Left cardiac atrium (tissue), 4 donors: Measurements from ENCODE around the gene ARID1B. TPM values are rescaled to one million over a fixed set of nuclear protein-coding genes. Genes with fewer than 3 reads are reported as not detected.

Experiments used
- ATAC-seq, 2 donors: fragments of 200-7000 bp; cut with Tn5 transposase; one replicate each; pipeline ENCODE4 v1.9.1; 2020; ENCODE audit warnings: mild to moderate bottlenecking in 2 of 2, moderate library complexity in 2 of 2
- DNase-seq: peaks from one replicate; pipeline ENCODE4 v3.0.0-alpha.2; 2020
- intact Hi-C, 2 donors: fragments of 100-400 bp; cut with DNase I; formaldehyde crosslinking; loops; one replicate each; pipeline versions ENCODE4 v1.14.1 to v1.15.1; 2022 to 2023
- total RNA-seq, 2 donors: library from RNA; stranded (reverse); fragmentation: NEBNext Ultra II Directional; extraction: Animal tissue kit (Norgen Biotek cat#: 25700); gene quantifications; one replicate each; pipeline ENCODE4 v1.2.1, GENCODE V29; 2021
- donor health status: DM: no; HTN: yes; CAD: no.
- donor health status: DM: no; HTN: yes; CAD: no; lungs with severe emphysema.
- donor health status: DM: yes; HTN: yes; CAD: no.
- donor health status: Dilated cardiomyopathy.

The ARID1B gene
- total RNA-seq, 2 donors from 2014 or later, result 45.4 to 48.0 TPM

DNA sequence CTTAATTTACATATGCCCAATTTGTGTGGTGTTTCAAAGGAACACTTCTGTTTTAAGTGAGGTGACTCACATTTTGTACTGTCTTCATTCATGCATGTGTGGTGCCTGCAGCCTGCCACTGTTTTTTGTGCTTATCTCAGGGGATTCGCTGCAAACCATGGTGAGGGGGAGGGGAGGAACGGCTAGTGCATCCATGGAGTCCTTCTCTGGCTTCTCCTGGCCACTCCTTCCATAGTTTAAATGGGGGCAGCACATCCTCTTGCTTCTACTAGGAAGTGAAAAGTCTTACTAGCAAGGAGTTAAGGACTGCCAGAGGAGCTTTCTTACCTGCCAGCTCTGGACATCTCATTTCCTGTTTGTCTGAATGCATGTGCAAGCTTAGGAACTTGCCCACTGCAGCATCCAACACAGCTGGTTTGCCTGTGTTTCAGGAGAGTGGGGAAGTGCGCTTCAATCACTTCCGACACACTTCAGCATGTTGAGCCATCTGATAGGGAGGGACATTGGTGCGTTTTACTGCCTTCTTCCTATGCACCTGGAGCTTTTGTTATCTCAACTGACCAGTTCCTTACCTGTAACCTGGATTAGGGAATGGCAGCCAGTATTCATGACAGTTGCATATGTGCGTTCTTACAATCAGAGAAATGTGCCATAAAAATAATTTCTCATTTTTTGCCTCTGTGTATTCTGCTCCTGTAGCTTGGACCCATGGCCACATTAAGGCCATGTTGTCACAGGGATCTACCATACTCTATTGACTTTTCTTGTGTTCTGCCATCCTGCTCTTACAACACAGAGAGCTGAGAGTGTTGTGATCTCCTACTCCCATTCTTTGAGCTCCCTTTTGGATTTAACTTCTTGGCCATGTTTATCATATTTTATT is 211.3 kb downstream of the ARID1B start:
- peak in 1 of 2 donors; percentile 27 for ATAC-seq
- intact Hi-C loops, result no loop called here
- DNase-seq, result no peak

DNA sequence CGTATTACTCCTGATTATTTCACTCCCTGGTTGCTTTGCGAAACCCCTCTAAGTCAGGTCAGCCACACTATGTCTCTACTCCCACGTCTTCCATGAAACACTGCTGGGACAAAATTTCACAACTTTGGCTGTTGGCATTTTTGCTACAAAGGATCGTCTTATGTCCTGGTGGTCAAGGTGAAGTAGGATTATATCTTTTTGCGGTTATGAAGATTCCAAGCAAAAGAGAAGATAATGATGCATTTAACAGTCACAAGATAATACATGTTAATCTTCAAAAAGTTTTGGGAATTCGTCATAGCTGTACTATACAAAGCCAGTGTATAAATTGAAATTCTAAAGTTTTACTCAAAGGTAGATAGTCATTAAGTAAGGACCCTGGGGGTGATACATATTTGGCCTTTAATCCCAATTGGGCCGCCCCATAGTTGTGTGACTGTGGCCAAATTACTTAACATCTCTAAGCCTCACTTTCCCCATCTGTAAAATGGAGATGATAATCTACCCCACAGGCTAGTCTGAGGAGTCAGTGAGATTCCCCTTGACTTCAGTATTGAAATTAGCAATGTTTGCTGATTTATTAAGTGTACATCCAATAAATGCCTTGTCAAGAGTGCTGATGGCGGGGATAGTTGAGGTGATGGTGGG is 212.1 kb downstream of the ARID1B start:
- DNase-seq (no peak), ATAC-seq (no peak)
- intact Hi-C loops, result no loop called here

DNA sequence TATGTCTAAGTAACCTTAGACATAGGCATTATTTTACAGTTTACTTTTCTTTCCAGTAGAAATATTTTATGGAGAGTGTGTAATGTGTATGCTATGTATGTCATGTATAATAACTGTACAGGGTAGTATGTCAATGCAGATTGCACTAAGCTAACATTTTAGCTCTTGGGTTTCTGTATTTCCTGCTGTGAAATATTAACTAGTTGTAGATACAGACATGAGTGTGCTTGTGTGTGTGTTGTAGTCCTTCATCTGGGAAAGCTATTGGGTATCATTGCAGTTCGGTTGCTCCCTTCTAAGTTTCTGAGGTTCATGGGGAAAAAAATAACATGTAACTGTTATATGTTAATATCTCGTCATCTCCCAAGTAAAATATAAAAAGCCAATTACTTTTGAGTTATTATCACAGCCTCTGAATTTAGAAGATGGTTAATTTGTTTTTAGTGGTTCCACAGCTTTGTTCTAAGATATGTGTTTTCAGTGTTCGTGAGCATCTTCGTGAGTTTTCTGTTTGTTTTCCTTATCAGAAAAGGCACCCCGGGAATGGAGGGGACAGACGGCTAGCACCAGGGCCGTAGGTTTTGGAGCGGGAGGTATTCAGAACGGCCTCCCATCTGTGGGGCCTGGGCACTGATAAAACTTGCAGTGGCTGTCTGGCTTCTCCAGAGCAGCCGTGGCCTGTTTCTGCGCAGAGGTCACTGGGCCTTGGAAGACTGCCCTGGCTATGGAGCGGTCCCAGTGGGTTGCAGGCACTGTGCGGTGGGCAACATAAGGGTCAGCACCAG is 215.0 kb downstream of the ARID1B start:
- intact Hi-C loops, result no loop called here
- ATAC-seq (peak; percentile 72 to 83), DNase-seq (peak; percentile 32)

DNA sequence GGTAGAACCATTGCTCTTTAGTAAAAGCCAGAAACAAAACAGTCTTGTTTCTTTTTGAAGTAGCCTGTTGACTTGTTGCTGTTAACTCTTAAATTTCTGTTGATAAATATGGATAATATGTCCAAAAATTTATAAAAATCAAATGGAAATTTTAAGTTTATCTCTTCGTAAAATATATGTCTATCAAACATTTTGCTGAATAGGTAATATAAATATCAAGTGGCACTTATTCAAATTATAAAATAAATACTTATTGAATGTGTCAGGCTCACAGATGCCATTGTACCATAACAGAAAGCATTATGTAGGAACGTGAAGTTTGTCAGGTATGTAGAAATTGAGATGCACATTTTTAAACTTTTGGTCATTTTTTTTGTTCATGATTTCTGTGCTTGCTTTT is 216.5 kb downstream of the ARID1B start:
- ATAC-seq (no peak), DNase-seq (no peak)
- intact Hi-C loops, result no loop called here

DNA sequence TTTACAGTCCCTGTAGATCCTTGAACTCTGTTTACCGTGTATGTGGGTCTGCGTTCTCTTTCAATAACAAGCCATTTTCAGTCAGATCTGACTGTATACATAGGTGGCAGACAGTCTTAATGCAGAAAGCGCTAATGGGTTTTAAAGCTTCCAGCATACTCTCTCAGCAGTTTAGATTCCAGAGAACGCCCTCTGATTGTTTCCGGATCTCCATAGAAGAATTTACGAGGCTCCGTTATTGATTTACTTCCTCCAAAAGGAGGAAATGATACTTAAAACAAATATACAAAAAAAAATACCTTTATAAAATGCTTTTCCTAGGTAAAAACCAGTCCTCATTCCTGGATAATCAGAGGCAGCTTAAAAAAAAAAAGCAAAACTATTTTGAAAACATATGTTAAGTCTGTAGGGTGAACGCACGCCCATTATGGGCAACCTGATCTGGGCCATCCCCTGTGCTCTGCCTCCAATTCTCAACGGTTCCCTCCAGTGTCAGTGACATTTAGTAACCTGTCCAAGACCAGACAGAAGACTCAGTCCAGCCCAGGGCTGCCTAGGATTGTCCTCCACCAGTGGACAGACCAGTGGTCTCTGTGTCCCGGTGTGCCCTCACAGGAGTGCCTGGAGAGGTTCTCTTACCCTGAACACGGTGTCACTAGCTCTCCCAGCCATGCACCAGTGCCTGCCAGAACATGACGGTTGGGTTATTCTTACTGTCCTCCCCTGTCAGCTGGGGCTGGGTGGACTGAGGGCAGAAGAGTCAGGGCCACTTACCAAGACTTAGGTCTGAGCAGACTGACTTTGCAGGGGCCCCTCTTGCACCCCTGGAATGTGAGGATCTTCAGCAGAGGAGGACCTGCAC is 217.3 kb downstream of the ARID1B start:
- peak; percentile 41 to 67 for ATAC-seq
- DNase-seq, result no peak

DNA sequence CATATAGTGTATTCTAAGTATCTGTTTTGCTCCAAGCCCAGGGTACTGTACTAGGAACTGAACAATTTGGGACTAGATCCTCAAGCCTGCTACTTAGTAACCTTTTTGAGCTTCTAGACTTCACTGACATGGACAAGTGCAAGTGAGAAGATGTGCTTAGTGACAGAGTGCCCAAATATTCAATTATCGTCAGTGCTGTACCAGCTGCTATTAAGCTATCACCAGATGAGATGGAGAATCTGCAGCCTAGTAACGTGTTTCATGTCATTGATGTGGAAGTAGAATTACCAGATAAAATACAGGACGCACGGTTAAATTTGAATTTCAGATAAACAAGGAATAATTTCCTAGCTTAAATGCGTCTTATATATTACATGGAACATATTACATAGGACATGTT is 218.3 kb downstream of the ARID1B start:
- intact Hi-C loops, result no loop called here
- ATAC-seq (no peak), DNase-seq (no peak)

More for the DNA sequence above, 217.3 kb downstream of the ARID1B start:
- intact Hi-C loops, result no loop called here

DNA sequence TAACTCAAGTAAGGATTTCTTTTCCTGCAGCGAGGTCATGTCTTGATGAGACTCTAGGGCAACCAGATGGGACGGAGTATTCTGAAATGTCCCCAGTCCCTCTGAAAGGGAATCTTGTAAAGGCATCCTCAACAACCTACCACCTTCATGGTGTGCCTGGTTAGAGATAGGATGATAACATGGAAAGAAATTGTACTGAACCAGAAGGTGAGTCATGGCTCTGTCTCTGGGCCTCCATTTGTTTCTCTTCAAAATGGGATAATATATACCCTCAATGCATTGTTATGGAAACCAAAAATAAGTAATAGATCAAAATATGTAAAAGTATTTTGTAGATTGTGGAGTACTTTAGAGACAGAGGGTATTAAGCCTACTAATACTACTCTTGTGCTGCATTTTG is 219.1 kb downstream of the ARID1B start:
- ATAC-seq, result no peak
- DNase-seq, result no peak
- intact Hi-C loops, result no loop called here

DNA sequence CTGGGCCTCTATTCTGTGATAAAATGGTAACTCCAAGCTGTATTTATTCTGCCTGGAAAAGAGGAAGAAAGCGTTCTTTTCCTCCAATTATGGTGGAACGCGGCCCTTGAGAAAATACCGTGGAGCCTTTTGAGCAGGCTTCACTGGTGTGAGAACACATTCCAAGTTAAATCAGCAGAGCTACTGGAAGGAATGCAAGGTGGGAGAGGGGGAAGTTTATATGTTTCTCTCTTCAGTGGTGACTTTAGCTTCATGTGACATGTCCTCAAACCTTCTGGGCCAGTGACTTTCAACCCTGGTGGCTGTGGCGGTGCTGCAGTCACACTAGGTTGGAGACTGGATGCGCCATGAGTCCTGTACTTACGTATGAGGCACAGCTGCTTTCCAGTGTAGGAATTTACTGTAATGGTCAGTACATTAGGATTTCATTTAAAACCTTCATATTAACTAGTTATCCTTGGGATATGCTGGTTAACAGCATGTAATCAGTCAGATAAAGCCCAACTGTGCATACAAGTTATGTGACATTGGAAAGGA is 221.7 kb downstream of the ARID1B start:
- DNase-seq, result no peak
- intact Hi-C loops, result no loop called here
- ATAC-seq, result no peak

DNA sequence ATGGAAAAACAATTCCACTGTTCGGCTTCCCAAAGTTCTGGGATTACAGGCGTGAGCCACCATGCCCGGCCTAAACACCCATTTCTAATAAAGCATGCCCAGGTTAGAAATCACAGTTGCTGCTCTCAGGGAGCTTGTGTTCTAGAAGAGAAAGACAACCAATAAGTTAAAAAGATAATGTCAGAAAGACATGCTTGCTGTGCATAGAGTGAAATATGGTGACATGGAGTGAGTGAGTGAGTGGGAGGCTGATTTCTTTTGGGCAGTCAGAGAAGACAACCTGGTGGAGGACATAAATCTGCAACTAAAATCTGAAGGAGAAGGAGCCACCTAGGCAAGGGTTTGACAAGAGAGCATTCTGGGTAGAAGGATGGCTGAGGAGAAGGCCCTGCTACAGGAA is 222.6 kb downstream of the ARID1B start:
- ATAC-seq (no peak), DNase-seq (no peak)
- intact Hi-C loops, result no loop called here

DNA sequence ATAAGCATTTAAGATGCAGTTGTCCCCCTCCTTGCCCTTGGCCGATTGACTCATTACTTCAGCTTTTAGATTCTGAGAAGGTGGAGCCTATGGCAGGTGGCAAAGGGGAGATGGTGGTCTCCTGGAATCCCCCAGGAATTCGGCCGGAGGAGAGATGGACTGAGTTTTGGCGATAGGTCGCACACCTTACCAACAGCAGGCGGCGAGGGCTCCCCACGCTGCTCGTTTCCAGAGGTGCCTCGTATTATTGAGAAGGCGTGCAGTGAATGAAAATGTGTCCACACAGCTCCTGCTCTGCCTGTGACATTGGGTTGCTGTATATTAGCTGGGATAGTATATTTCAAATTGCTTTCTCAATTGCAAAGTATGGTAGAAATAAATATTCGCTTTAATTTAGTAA is 224.5 kb downstream of the ARID1B start:
- DNase-seq (no peak), ATAC-seq (no peak)
- intact Hi-C loops, result no loop called here

DNA sequence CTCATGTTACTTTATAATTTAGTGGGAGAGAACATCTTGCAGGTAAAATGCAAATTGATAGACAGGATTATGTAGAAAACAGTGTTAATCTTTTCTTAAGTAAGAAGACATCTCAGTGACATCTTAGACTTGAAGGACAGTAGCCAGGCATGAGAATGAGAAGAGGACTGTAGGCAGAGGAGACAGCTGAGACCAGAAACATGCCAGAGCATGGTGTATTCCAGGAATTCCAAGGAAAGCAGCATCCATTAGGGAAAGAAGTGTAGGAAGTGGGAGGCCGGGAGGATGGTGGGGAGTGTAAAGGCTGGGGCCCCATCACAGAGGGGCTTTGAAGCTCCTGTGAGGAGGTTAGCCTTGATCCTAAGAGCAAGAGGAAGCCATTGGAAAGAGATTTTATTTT is 225.6 kb downstream of the ARID1B start:
- DNase-seq (no peak), ATAC-seq (no peak)
- intact Hi-C loops, result no loop called here

DNA sequence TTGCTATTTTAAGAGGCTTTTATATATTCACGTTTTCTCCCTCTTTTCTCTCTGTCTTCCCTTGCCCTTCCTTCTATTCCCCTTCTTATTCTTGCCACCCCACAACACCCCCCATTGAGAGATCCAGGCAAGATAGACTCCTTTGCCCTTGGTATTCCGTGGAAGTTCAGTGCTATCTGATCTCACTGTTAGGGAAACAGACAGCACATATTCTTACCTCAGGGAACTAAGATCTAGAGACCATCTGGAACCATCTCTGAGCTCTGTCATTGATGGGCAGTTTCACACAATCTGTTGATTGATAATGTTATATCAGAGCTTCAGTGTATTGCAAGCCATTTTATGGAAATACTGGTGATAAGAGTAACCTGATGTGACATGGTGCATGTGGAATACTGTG is 228.8 kb downstream of the ARID1B start:
- intact Hi-C loops, result no loop called here
- DNase-seq, result no peak
- ATAC-seq, result no peak

DNA sequence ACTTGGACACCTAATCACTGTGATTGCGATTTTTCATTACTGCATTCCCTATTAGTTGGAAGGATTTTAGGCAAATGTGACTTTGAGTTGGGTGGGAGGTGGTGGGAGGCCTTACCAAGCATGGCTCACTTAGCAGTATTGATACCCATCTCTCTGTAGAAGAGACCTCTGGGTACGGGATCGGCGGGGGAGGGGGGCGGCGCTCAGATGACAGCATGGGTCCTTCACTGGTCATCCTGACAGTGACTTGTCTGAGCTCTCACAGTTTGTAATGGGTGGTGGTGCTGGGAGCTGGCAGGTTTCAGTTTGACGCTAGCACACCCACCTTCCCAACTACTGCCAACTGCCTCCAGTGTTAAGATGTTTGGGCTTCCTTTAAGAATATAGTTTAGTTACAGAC is 231.4 kb downstream of the ARID1B start:
- no peak for ATAC-seq
- no peak for DNase-seq

DNA sequence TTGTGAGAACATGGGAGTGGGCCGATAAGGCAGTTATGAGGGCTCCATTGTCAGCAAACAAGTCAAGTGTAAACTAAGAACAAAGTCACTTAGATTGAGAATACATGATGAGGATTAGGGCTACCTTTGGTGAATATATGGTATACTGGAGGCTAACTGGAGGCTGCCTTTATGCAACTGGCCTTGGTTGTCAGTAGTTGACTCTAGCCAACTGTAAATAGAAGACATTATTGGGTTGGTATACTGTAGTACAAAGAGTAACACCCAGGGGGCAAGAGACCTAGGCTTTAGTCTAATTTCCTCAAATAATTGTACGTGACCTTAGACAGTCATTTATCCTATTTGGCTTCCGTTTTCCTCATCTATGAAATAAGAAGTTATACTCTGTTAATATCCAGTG is 235.2 kb downstream of the ARID1B start:
- intact Hi-C loops, result loop anchor here in 1 of 2 donors (10.0 kb wide), 1 partner anchor 448 kb away; no protein-coding TSS in a partner anchor
- no peak for DNase-seq
- ATAC-seq, result no peak

More for the DNA sequence above, 231.4 kb downstream of the ARID1B start:
- intact Hi-C loops, result no loop called here

DNA sequence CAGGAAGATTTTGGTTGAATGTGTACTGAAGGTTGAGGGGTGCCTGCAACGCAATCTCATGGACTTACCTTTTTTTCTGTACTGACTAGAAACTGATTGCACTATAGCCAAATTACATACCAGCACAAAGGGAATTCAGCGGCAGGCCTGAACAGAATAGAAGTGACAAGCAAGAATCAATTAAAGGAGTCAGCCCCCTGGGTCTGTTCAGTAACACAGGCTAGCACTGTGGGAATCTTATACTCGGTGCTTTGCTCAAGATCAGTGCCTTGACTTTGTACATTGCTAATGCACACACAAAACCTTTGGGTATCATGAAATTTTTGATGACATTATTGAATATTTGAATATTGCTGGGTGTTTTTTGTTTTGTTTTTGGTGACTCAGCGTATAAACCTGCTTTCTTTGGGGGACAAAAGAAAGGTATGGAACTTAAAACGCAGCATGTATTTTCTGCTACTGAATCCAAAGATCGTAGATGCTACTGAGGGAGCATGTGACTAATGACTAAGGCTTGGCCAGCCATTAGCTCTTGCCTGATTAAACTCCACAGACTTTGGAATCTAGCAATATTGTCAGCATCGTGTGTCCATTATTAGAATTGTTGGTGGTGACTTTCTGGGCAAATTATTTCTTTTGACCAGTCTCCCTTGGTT is 236.6 kb downstream of the ARID1B start:
- no peak for DNase-seq
- intact Hi-C loops, result loop anchor here in 1 of 2 donors (10.0 kb wide), 1 partner anchor 449 kb away; no protein-coding TSS in a partner anchor
- no peak for ATAC-seq

DNA sequence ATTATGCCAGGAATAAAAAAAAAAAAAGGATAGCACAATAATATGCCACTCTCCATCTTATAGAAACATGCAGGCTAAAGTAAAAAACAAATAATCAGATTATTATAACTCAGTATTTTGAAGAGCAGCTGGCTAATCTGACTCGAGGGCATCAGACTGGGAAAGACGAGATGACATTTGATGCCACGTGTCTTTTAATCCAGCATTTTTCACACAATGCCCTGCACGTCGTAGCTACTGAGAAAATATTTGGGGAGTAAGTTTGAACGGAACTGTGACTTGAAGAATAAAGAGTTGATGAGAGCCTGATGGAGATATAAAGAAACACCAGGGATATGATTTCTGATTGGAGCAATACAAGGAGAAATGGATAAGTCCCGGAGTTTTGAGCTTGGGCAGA is 237.7 kb downstream of the ARID1B start:
- ATAC-seq (no peak), DNase-seq (no peak)
- intact Hi-C loops, result loop anchor here in 1 of 2 donors (10.0 kb wide), 1 partner anchor 450 kb away; no protein-coding TSS in a partner anchor

DNA sequence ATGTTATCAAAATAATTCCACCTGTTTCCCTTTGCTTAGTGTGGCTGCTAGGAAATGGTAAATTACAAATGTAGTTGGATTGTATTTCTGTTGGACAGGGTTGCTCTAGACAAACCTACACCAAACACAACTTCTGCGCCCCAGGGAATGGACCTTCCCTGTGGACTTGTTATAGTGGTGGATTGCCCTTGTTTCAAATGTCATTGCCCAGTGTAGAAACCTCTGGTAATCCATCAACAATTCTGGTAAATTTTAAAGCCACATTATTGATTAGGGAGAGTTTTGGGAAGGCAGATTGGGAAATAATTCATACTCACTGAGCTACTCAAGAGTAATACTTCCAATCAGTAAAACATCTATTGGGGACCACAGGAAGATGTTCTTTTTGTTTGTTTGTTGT is 239.8 kb downstream of the ARID1B start:
- no peak for ATAC-seq
- no peak for DNase-seq
- intact Hi-C loops, result loop anchor here in 1 of 2 donors (10.0 kb wide), 1 partner anchor 452 kb away; no protein-coding TSS in a partner anchor

DNA sequence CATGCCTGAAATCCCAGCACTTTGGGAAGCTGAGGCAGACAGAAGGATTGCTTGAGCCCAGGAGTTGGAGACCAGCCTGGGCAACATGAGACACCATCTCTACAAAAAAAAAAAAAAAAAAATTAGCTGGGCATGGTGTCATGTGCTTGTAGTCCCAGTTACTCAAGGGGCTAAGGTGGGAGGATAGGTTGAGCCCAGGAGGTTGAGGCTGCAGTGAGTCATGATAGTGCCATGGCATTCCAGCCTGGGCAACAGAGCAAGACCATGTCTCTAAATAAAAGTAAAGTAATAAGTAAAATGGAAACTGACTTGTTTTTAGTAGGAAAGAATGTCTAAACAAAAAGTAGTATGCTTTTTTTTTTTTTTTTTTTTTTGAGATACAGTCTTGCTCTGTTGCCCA is 240.7 kb downstream of the ARID1B start:
- DNase-seq, result no peak
- intact Hi-C loops, result loop anchor here in 1 of 2 donors (10.0 kb wide), 1 partner anchor 453 kb away; no protein-coding TSS in a partner anchor
- no peak for ATAC-seq
